HG03457 (cell line): ENCODE data around the gene ACAP1.

ENCODE experiments used
- ATAC-seq: cut with Tn5 transposase; IDR thresholded peaks from one replicate; pipeline ENCODE4 v1.9.1; 2021; ENCODE audit warnings: moderate number of reproducible peaks; ENCODE audit not compliant: unreplicated experiment

Gene ACAP1, protein sequence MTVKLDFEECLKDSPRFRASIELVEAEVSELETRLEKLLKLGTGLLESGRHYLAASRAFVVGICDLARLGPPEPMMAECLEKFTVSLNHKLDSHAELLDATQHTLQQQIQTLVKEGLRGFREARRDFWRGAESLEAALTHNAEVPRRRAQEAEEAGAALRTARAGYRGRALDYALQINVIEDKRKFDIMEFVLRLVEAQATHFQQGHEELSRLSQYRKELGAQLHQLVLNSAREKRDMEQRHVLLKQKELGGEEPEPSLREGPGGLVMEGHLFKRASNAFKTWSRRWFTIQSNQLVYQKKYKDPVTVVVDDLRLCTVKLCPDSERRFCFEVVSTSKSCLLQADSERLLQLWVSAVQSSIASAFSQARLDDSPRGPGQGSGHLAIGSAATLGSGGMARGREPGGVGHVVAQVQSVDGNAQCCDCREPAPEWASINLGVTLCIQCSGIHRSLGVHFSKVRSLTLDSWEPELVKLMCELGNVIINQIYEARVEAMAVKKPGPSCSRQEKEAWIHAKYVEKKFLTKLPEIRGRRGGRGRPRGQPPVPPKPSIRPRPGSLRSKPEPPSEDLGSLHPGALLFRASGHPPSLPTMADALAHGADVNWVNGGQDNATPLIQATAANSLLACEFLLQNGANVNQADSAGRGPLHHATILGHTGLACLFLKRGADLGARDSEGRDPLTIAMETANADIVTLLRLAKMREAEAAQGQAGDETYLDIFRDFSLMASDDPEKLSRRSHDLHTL

DNA sequence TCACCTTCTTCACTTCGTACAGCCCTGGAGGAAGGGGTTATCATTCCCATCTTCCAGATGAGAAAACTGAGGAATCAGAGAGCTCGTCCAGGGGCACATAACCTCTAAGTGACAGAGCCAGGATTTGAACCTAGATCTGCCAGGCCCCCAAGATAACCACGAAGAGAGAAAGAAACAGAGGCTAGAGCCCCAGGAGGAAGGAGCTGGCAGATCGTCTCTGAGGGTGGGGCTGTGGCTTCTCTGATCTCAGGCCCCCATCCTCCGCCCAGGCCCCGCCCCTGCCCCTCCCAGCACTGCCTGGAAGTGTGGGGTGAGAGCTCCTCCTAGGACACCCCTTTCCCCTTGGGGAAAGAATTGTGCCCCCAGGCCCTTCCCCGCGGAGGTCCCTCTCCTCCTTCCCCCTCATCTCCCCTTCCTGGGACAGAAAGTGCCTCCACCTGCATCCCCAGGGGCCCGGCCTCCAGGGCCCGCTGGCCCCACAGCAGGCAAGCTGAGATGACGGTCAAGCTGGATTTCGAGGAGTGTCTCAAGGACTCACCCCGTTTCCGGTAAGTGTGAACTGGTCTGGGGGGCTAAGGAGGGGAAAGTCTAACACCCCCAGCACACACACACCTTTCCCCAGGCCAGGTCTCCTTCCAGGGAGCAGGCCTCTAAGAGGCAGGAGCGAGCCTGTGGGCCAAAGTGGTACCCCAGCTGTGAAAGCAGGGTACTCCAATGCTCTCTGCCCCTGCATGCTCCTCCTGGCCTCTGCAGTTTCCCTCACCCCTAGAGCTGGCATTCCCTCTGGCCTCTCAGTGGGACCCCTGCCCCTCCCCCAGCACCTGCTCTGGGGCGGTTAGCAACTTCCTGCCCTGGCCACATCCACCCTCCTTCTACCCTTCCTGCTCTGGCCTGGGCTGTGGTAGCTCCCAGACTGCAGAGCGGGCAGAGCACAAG is at the start of gene ACAP1:
TSS of gene ACAP1 (plus strand) at position 290 of the 936 bp plus-strand sequence. CDS start at position 496, 206 bp downstream.
- no peak for ATAC-seq

DNA sequence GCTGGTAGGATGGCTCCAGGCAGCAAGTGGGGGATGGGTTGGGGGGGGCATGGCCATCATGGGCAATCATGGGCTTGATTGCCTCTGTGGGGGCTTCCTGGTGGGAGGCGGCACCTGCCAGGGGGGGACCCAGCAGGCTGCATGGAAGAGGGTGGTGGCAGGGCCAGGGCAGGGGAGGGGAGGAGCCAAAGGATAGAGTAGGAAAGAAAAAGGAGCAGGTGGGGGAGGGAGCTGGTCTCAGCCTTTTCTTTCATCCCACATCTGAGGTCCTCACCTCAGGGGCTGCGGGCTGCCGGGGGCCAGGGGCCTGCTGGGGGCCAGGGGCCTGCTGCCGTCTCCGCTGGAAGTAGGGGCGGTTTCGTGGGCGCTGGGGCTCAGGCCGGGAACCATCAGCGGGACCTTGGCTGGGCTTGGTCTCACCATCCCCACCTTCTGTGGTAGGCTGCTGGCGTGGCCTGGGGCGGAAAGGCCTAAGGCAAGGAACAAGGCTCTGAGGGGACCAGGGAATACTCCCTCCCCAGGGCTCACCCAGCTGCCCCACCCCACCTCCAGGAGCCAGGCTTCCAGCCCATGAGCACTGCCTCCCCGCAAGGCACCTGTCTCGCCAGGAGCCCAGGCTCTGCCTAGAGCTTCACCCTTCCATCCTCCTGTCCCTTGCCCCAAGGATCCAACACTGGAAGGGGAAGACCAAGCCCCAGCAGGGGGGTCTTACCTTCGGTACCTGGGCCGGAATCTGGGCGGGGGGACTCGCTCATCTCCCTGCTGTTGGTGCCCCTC is 46.9 kb upstream of the ACAP1 start:
- no peak for ATAC-seq

GRCh38 chr17:7290166-7290565 is 46.2 kb upstream of the ACAP1 start:
- ATAC-seq, result no peak

DNA sequence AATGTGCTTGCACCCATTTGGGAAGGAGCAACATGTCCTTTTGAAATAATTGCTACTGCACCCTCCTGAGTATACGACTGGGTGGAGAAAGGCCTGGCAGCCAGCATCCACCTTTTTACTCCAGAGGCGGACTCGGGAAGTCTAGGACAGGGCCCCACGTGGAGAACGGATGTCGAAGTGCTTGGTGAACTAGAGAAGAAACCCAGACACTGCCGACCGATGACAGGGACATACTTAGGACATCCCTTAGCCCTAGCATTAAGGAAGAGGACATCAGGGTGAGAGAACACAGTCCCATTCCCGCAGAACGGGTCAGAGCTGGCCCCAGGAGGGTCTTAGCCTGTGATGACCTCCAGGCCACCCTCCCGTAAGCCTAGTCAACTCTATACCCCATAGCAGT is 45.6 kb upstream of the ACAP1 start:
- ATAC-seq, result no peak

DNA sequence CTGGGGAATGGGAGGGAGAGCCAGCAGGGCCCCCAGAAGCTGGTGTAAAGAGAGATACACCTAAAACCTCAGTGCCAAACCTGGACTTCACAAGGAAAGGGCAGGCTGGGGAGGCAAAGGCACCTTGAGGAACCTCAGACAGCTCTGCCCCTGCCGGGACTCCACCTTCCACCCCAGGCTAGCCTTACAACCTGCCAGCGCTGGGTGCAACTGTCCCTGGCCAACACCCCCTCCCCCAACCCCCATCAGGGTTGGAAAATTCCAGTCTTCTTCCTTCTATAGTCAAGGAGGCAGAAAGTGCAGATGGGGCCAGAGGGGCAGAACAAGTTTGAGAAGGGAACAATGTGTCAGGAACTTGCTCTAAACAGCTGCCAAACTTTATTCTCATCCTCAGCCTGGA is 44.1 kb upstream of the ACAP1 start:
- no peak for ATAC-seq

GRCh38 chr17:7292729-7293128 is 43.6 kb upstream of the ACAP1 start:
- no peak for ATAC-seq

- ATAC-seq, result no peak
These were observed 43.2 kb upstream of the ACAP1 start for GRCh38 chr17:7293159-7293558.

DNA sequence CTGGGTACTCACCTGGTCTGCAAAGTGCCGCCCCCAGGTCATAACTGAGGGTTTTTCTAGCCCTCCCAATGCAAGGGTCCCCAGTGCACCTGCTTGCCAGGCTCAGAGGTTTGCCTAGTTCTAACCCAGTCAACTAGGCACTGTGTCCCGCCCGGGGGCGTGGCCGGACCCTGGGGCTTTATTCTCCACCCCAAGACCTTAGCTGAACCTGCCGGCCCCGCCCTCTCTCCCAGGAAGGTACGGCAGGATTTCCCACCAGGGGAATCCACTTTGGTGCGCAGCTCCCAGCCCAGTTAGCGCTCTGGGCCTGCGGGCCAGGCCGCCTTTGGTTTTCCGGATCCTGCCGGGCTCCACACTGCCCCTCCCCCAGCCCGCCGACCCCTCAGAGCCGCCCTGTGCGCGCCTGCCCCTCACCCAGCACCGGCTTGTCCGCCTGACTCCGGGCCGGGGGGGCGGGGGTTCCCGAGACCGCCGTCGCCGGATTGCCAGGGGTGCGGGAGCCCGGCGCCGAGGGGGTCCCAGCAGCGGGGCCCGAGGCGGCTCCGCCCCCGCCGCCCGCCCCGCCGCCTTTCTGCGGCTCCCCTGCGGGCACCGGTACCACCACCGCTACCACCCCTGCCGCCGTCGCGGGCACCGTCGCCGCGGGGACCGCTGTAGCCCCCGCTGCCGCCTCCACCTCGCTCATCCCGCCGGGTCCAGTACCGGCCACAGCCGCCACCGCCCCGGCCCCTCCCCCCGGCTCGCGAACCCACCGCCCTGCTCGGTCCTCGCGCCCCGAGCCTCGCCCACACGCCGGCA is 42.3 kb upstream of the ACAP1 start:
- no peak for ATAC-seq

- ATAC-seq, result no peak
These were observed 41.6 kb upstream of the ACAP1 start, which contains the start of gene YBX2 for GRCh38 chr17:7294614-7295153. Gene YBX2 (minus strand): TSS chr17:7294639. CDS start chr17:7294500, 139 bp downstream.

GRCh38 chr17:7295230-7296180 is 40.8 kb upstream of the ACAP1 start:
- ATAC-seq, result no peak

DNA sequence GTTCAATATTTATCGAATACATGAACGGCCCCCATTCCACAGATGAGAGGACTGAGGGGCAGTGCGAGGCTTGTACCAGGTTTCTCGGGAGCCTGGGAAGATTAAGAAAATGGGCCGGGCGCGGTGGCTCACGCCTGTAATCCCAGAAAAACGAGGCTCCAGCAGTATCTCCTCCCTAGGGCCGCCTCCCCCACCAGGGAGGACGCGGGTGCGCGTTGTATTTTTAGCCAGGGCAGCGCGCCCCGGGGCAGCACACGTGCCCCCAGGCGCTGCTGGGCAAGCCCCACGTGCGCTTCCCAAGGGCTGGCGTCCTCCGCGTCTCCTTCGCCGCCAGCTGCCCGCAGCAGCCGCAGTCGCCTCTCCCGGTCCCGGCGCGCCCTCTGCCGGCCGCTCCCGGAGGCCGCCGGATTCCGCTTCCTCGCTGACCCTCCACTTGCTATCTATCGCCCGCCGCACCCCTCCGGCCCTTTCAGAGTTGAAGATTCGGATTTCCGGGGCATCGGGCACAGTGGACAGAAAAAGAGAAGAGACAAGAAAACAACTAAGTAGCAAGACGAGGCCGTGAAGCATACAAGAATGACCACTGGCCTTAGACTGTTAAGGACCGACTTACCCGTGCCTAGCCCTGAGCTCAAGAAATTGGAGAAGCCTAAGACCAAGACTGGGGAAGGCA is 40.0 kb upstream of the ACAP1 start:
- no peak for ATAC-seq

GRCh38 chr17:7304179-7304578 is 32.1 kb upstream of the ACAP1 start:
- no peak for ATAC-seq

DNA sequence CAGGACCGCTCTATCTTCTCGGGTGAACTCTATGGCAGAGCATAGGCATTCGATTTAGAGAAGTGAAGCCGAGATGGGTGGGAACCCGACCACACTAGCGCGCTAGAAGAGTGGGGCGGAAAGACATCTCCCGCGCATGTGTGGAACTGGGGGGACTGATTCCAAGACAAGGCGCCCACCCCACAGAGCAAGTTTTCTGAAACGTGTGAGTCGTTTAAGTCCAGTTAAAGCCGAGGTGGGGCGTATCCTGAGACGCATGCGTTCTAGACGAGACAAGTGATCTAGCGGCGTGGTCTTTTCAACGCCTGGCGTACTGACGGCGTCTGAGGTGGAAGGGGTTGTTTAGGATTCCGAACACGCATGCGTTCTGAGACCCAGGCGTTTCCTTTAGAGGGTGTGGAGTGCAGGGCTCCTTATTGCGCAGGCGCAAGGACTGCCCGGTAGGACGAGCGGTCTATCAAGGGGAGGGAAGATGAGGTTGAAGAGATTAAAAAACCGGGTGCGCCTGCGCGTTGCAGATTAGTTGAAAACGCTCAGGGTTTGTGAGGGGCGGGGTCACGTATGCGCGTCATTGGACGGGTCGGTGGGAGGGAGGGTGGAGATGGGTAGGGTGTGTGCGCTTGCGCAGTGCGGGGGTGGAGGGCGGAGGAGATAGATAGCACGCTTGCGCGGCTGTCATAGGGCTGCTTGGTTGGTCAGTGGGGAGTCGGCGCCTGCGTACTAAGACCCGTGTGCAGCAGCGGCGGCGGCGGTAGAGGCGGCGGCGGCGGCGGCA is 29.2 kb upstream of the ACAP1 start, which contains the start of gene EIF5A:
TSS of gene EIF5A (plus strand) at position 718 of the 775 bp plus-strand sequence. CDS start 2,008 bp downstream, outside the sequence.
- ATAC-seq, result peak; percentile 44

DNA sequence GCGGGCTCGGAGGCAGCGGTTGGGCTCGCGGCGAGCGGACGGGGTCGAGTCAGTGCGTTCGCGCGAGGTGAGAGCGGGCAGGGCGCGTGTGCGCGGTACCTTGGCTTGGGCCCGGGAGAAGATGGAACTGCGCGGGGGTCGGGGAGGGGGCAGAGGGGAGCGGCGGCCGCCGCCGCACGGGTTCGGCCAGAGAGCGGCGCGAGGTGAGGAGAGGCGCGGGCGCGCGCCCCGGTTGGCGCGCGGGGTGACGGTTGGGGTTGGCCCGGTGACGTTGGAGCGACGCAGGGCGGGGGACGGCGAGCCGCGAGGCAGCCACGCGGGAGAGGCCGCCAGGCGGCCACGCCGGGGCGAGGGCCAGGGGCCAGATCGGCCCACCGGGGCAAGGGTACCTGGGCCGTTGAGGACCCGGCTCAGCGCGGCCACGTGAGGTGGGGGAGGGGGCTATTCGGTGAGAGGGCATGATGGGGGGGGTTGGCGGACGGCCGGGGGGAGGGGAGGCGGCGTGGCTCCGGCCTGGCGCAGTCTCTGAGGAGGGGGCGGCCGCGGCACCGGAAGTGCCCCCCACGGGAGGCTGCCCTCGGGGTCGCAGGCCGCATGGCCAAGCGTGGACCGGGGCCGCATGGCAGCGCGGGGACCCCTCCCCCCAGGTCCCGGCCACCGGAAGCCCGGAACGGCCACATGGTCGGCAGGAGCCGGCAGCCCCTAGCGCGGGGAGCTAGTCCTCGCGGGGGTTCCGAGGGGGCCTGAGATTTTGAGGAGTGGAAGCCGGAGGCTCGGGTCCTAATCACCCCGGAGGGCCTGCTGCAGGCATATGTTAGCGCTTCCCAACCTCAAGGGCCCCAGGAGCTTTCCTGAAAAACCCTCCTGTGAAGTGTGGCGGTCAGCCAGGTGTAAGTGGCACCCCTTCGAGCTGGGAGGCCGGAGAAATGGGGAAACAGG is 28.4 kb upstream of the ACAP1 start:
- ATAC-seq, result no peak

- no peak for ATAC-seq
These were observed 27.5 kb upstream of the ACAP1 start for GRCh38 chr17:7308625-7309433.
